HL-60 (cell line): ENCODE measurements around the gene HBM.

ENCODE experiments used
- DNase-seq, 2 experiments: peaks; one replicate each; pipeline ENCODE4 v3.0.0-alpha.2; 2010 to 2020; ENCODE audit warnings: low read depth in 1 of 2, low spot score in 1 of 2
- H3K27ac ChIP-seq: fragments of 250-450 bp; sonication (Bioruptor Pico); replicated peaks from 2 replicates; pipeline ENCODE4 v1.5.1; 2020; ENCODE audit warnings: mild to moderate bottlenecking, moderate library complexity
- H3K27me3 ChIP-seq: fragments of 250-450 bp; sonication (Bioruptor Pico); 2 replicates; pipeline ENCODE4 v1.5.1; 2021; ENCODE audit warnings: mild to moderate bottlenecking, moderate library complexity; ENCODE audit not compliant: insufficient read depth, poor library complexity, severe bottlenecking
- H3K4me3 ChIP-seq: replicated peaks from 2 replicates; pipeline ENCODE4 v1.5.1; 2011; ENCODE audit warnings: mild to moderate bottlenecking, control low read depth, low read length; ENCODE audit not compliant: insufficient read depth
- GABPA ChIP-seq: IDR thresholded peaks from 2 replicates; pipeline ENCODE4 v1.6.1; 2012; ENCODE audit warnings: low read depth
- POLR2AphosphoS5 ChIP-seq: IDR thresholded peaks from 2 replicates; pipeline ENCODE4 v1.6.1; 2012; ENCODE audit warnings: low read depth
- SPI1 ChIP-seq: IDR thresholded peaks from 2 replicates; pipeline ENCODE4 v1.6.1; 2012; ENCODE audit warnings: low read depth, mild to moderate bottlenecking, borderline replicate concordance
- TF ChIP-seq, protein P1 (sequence below): IDR thresholded peaks from 2 replicates; pipeline ENCODE4 v1.6.1; 2012; ENCODE audit warnings: low read depth; ENCODE audit not compliant: insufficient replicate concordance
- TF ChIP-seq, protein P2 (sequence below): IDR thresholded peaks from one replicate; pipeline ENCODE4 v1.5.1; 2011; ENCODE audit warnings: low read length, control low read depth, inconsistent platforms; ENCODE audit not compliant: insufficient read depth

Gene HBM

DNA sequence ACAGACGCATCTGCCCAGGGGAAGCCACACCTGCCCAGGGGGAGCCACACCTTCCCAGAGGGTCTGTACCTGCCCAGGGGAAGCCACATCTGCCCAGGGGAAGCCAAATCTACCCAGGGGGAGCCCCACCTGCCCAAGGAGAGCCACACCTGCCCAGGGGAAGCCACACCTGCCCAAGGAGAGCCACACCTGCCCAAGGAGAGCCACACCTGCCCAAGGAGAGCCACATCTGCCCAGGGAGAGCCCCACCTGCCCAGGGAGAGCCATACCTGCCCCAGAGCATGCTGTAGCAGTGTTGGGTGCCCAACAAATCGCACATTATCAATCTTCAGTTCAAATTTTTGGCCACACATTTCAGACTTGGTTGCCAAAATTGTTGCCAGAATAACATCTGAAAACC is 46.9 kb upstream of the HBM start:
- Histone ChIP-seq H3K4me3 (no peak overlapping the region), H3K27me3 (no peaks in the 10 kb centered on the region), H3K27ac (no peak overlapping the region)
- no peak for TF ChIP-seq GABPA
- TF ChIP-seq, protein P1, sequence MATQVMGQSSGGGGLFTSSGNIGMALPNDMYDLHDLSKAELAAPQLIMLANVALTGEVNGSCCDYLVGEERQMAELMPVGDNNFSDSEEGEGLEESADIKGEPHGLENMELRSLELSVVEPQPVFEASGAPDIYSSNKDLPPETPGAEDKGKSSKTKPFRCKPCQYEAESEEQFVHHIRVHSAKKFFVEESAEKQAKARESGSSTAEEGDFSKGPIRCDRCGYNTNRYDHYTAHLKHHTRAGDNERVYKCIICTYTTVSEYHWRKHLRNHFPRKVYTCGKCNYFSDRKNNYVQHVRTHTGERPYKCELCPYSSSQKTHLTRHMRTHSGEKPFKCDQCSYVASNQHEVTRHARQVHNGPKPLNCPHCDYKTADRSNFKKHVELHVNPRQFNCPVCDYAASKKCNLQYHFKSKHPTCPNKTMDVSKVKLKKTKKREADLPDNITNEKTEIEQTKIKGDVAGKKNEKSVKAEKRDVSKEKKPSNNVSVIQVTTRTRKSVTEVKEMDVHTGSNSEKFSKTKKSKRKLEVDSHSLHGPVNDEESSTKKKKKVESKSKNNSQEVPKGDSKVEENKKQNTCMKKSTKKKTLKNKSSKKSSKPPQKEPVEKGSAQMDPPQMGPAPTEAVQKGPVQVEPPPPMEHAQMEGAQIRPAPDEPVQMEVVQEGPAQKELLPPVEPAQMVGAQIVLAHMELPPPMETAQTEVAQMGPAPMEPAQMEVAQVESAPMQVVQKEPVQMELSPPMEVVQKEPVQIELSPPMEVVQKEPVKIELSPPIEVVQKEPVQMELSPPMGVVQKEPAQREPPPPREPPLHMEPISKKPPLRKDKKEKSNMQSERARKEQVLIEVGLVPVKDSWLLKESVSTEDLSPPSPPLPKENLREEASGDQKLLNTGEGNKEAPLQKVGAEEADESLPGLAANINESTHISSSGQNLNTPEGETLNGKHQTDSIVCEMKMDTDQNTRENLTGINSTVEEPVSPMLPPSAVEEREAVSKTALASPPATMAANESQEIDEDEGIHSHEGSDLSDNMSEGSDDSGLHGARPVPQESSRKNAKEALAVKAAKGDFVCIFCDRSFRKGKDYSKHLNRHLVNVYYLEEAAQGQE, result no peak
- TF ChIP-seq POLR2AphosphoS5, result no peak
- TF ChIP-seq, protein P2, sequence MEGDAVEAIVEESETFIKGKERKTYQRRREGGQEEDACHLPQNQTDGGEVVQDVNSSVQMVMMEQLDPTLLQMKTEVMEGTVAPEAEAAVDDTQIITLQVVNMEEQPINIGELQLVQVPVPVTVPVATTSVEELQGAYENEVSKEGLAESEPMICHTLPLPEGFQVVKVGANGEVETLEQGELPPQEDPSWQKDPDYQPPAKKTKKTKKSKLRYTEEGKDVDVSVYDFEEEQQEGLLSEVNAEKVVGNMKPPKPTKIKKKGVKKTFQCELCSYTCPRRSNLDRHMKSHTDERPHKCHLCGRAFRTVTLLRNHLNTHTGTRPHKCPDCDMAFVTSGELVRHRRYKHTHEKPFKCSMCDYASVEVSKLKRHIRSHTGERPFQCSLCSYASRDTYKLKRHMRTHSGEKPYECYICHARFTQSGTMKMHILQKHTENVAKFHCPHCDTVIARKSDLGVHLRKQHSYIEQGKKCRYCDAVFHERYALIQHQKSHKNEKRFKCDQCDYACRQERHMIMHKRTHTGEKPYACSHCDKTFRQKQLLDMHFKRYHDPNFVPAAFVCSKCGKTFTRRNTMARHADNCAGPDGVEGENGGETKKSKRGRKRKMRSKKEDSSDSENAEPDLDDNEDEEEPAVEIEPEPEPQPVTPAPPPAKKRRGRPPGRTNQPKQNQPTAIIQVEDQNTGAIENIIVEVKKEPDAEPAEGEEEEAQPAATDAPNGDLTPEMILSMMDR, result no peak
- TF ChIP-seq SPI1, result no peak
- DNase-seq, result no peak

- Histone ChIP-seq H3K4me3 (no peak overlapping the region), H3K27me3 (no peaks in the 10 kb centered on the region), H3K27ac (no peak overlapping the region)
- TF ChIP-seq GABPA (no peak), SPI1 (no peak)
- TF ChIP-seq, protein P1, result no peak
- TF ChIP-seq, protein P2, result no peak
- no peak for DNase-seq
Measured at GRCh38 chr16:119295-119694, 46.5 kb upstream of the HBM start.

- no peak for DNase-seq
- TF ChIP-seq SPI1 (no peak), GABPA (no peak), POLR2AphosphoS5 (no peak)
- TF ChIP-seq, protein P1, result no peak
- TF ChIP-seq, protein P2, result no peak
- no peaks in the 10 kb centered on the region for H3K27me3 ChIP-seq
- H3K4me3 ChIP-seq, result no peak overlapping the region
- no peak overlapping the region for H3K27ac ChIP-seq
Measured at GRCh38 chr16:119835-120491, 45.8 kb upstream of the HBM start.
